OCI-LY3 (cell line): ENCODE data around the gene CACNA1C.

Experiments used
- CTCF ChIP-seq: fragments of 200-600, 300-600 bp; sonication (generic); IDR thresholded peaks from 2 replicates; pipeline ENCODE4 v1.5.1; 2014; ENCODE audit warnings: antibody characterized with exemption, low read length, low read depth
- EZH2phosphoT487 ChIP-seq: fragments of 200-600 bp; shearing (Covaris generic); IDR thresholded peaks from 2 replicates; pipeline ENCODE4 v1.6.1; 2018; ENCODE audit warnings: antibody characterized with exemption, mixed run types, low read depth

- TF ChIP-seq CTCF (no peak), EZH2phosphoT487 (no peak)
Measured at GRCh38 chr12:2503762-2504161, 451.0 kb downstream of the CACNA1C start.
